HG02870 (cell line): ENCODE results near the gene CYP4F8.
"Not testable (repeated sequence)": the region's sequence is repeated elsewhere in the genome, so short reads cannot be mapped to it uniquely, and the experiment has no call there.

Experiments used
- ATAC-seq: cut with Tn5 transposase; IDR thresholded peaks from one replicate; pipeline ENCODE4 v1.9.1; 2021; ENCODE audit warnings: mild to moderate bottlenecking, moderate library complexity; ENCODE audit not compliant: unreplicated experiment

The CYP4F8 gene

GRCh38 chr19:15642807-15643206, 27.8 kb downstream of the CYP4F8 start:
- ATAC-seq: no peak

- ATAC-seq: no peak
Observed at GRCh38 chr19:15643387-15643786, 28.4 kb downstream of the CYP4F8 start.

- no peak for ATAC-seq
Observed at GRCh38 chr19:15644066-15644741, 29.2 kb downstream of the CYP4F8 start.

GRCh38 chr19:15644816-15645215, 29.8 kb downstream of the CYP4F8 start:
- ATAC-seq: no peak

- no peak for ATAC-seq
Observed at GRCh38 chr19:15649526-15649925, 34.5 kb downstream of the CYP4F8 start.

- not testable (repeated sequence) for ATAC-seq
Observed at GRCh38 chr19:15650123-15650522, 35.1 kb downstream of the CYP4F8 start.

GRCh38 chr19:15651791-15652190, 36.8 kb downstream of the CYP4F8 start:
- ATAC-seq: no peak

- no peak for ATAC-seq
Observed at GRCh38 chr19:15652559-15653278, 37.7 kb downstream of the CYP4F8 start.

- ATAC-seq: no peak
Observed at GRCh38 chr19:15656467-15656866, 41.4 kb downstream of the CYP4F8 start.

- no peak for ATAC-seq
Observed at GRCh38 chr19:15663247-15663646, 48.2 kb downstream of the CYP4F8 start.

- ATAC-seq: no peak
Observed at GRCh38 chr19:15666186-15666585, 51.2 kb downstream of the CYP4F8 start.

GRCh38 chr19:15666883-15667282, 51.9 kb downstream of the CYP4F8 start:
- no peak for ATAC-seq

- no peak for ATAC-seq
Observed at GRCh38 chr19:15669440-15669839, 54.4 kb downstream of the CYP4F8 start.

- ATAC-seq: no peak
Observed at GRCh38 chr19:15669891-15670290, 54.9 kb downstream of the CYP4F8 start.

GRCh38 chr19:15671237-15671821, 56.3 kb downstream of the CYP4F8 start:
- ATAC-seq: no peak

- no peak for ATAC-seq
Observed at GRCh38 chr19:15671891-15672579, 57.0 kb downstream of the CYP4F8 start.

- ATAC-seq: no peak
Observed at GRCh38 chr19:15672580-15673175, 57.7 kb downstream of the CYP4F8 start, which contains the start of gene CYP4F12. TSS of gene CYP4F12 (plus strand) at chr19:15673087. CDS start at chr19:15673530, 443 bp downstream.

- ATAC-seq: no peak
Observed at GRCh38 chr19:15673176-15673654, 58.2 kb downstream of the CYP4F8 start.

GRCh38 chr19:15675560-15675959, 60.5 kb downstream of the CYP4F8 start:
- no peak for ATAC-seq

GRCh38 chr19:15679089-15679488, 64.1 kb downstream of the CYP4F8 start:
- ATAC-seq: no peak

GRCh38 chr19:15679865-15680264, 64.8 kb downstream of the CYP4F8 start:
- not testable (repeated sequence) for ATAC-seq
